Dedifferentiated amniotic fluid mesenchymal stem cell (primary cell): ENCODE measurements around the gene FPR2.
"Not testable (repeated sequence)": the region's sequence is repeated elsewhere in the genome, so short reads cannot be mapped to it uniquely, and the experiment has no call there.

ENCODE experiments used
- DNase-seq: peaks from one replicate; pipeline ENCODE4 v3.0.0-alpha.2; 2016; ENCODE audit errors: extremely low spot score

Gene FPR2

DNA sequence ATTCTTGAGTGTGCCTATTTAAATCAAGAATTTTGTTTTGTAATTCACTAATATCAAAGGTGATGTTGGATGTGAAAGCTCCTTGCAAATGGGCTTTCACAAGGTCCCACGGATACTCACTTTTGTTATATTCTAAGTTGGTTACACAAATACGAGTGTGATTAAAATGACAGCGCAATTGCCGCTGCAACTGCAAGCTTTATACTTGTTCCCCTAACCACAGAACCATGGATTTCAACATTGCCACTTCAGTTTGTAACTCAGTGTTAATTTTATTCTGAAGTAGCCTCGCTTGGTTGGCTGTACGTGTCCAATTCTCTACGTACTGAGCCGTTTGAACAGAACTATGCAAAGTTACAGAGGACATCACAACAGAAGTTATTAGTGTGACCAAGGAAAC lies 44.4 kb downstream of the FPR2 start:
- not testable (repeated sequence) for DNase-seq

DNA sequence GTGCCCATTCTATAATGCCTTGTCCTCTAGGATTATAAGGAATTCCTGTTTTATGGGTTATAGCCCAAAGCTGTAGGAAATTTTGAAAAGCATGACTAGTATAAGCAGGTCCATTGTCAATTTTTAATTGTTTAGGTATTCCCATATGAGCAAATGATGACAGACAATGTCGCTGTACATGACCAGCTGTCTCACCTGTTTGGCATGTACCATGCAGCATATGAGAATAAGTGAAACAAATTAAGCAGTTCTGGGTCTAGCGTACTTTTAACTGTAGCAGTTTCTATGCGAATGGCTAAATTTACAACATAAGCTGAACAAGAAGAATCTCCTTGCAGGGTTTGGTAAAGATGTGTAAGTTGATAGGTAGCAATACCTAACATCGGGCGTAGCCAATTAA lies 45.6 kb downstream of the FPR2 start:
- DNase-seq: not testable (repeated sequence)

DNA sequence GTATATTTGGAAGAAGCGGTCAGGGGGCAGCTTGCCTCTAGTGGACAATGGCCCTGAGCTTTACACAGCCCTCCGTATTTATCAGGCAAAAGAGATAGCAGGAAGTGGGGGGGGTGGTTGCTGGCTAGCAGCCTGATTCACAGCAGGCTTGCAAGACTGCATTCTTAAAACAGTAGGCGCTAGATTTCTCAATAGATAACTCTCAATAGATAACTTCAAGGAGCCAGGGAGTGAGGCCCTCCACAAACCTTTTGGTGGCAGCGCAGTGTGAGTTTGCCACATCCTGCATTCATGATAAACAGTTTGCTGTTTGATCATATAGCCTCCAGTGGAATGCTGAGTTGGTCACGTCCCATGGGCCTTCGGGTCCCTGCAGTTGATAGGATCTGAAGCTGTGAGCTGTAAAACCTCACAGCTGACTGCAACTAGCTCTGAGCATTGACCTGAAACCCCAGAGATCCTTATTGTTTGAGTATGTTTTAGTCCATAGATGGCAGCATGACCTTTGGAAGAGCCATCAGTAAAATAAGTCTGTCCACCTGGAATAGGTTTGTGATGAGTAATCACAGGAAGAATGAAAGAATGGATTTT lies 46.2 kb downstream of the FPR2 start:
- no peak for DNase-seq

DNA sequence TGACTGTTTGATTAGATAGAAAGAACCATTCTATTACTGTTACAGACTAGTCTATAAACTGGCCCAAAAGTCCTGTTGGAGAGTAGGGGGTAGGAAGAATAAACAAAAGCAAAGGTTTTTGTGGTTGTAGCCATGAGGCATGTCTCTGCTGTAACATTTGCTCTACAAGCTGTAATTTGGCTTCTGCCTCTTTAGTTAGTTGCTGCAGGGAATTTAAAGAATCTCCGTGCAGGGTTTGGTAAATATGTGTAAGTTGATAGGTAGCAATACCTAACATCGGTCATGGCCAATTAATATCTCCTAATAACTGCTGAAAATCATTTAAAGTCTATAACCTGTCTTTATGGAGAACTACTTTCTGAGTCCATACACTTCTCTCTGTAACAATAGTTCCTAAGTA lies 46.9 kb downstream of the FPR2 start:
- DNase-seq: no peak

DNA sequence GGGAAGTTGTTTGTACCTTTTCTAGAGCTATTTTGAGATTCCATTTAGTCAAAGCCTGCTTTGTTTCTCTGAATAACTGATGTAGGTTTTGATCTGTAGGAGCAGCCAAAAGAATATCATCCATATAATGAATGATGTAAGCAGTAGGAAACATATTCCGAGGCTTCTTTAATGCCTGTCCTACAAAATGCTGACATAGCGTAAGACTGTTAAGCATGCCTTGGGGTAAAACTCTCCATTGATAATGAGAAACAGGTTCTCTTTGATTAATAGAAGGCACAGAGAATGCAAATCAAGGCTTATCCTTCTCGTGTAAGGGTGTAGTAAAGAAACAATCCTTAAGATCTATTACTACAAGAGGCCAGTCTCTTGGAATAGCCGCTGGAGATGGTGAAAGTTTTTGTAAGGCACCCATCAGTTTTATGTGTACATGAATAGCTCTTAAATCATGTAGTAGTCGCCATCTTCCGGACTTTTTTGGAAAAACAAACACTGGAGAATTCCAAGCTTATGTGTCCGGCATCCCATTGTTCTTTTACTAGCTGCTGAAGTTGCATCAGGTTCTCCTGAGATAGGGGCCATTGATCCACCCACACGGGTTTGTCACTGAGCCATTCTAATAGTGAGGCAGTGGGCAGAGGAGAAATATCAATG lies 47.5 kb downstream of the FPR2 start:
- DNase-seq: no peak

DNA sequence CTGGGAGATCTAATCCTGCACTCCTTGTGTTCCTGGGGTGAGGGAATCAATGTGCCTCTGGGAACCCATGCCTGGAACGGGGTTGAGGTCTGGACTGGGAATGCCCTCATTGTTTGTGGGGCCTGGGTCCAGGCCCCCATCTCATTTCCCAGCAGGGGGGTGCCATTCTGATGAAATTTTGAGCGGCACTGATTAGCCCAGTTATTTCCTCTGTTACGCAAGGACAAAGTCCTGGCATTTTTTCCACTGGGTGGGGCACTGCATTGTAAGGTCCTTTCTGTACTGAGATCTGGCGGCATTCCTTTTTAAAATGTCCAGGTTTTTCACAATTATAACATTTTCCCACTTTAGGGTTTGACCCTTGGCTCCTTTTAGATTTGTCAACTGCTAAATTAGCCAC lies 48.8 kb downstream of the FPR2 start:
- no peak for DNase-seq

DNA sequence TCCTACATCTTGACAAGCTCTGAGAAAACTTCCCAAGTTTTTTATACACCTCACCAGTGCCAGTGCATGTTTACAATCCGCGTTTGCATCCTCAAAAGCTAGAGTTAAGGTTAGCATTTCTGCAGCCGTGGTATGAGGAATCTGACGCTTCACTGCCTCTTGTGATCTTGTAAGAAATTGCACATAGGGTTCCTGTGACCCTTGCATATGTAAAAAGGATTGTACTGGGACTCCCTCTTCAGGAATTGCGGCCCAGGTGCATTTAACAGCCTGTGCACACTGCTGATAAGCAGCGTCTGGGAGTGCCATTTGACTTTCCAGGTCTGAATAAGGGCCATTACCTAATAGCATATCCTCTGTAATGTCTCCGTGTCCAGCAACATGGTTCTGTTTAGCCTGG lies 49.2 kb downstream of the FPR2 start:
- no peak for DNase-seq

DNA sequence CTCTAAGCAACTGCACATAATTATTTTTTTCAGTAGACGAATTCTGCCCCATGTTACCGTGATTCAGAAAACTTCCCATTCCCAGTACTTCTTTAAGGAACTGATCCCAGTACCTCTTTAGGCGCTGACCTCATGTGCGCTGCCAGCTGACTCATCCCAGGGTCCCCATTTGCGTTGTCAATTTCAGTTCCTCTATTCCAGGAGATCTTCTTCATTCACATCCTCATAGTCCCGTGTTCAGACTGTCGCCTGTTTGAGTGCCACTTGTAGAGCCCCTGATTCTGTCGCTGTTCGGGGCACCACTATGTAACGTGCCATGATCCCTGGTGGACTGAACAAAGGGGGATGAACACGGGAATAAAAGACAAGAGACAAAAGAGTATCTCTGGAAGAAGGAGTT lies 50.4 kb downstream of the FPR2 start:
- DNase-seq: no peak

DNA sequence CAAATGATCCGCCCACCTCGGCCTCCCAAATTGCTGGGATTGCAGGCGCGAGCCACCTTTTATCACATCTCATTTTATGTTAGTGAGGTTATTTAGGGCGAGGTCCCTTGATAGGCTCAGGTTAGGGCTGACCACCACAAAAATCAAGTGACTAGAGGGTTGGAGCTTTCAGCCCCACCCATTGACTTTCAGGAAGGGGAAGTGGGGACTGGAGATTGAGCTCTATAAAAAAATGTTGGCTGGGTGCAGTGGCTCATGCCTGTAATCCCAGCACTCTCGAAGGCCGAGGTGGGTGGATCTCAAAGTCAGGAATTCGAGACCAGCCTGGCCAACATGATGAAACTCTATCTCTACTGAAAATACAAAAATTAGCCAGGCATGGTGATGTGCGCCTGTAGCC lies 54.1 kb downstream of the FPR2 start:
- DNase-seq: no peak

DNA sequence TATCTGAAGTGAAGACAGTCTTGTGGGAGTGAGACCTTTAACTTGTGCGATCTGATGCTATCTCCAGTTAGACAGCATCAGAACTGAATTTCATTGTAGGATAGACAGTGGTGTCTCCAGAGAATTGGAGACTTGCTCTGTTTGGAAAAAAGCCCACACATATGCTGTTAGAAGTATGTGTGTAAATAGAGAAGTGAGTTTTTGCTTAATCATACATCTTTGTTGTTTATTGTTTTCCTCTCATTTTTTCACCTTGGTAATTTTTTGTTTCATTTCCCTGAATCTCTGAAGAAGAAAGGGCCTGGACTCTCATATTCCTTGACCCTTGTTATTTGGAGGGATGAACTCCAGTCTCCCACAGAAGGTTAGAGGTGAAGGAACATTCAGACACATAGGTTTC lies 55.7 kb downstream of the FPR2 start:
- DNase-seq: no peak

DNA sequence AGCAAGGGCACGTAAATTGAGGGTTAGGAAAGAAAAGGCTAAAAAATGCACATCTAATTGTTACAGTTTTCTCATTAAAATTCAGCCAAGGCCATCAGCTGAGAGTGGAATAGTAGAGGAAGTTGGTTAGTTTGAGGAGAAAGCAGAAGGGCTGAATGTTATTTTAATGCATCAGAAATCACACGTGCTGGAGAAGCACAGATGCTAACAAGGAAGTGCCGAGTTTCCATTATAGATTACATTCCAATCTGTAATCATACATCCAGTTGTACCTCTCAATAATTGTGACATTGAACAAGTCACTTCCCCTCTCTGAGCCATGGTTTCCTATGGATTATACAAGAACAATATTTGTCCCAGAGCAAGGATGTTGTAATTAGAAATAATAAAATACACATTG lies 59.0 kb downstream of the FPR2 start:
- DNase-seq: no peak
